Activated CD4-positive, alpha-beta T cell treated with anti-CD3 and anti-CD28 coated beads, Interleukin-2, amount 50 U/mL, for 16 hours (primary cell): ENCODE measurements around the gene MICU2.

Experiments used
- DNase-seq: peaks from one replicate; pipeline ENCODE4 v3.0.0-alpha.2; 2020

MICU2 gene

DNA sequence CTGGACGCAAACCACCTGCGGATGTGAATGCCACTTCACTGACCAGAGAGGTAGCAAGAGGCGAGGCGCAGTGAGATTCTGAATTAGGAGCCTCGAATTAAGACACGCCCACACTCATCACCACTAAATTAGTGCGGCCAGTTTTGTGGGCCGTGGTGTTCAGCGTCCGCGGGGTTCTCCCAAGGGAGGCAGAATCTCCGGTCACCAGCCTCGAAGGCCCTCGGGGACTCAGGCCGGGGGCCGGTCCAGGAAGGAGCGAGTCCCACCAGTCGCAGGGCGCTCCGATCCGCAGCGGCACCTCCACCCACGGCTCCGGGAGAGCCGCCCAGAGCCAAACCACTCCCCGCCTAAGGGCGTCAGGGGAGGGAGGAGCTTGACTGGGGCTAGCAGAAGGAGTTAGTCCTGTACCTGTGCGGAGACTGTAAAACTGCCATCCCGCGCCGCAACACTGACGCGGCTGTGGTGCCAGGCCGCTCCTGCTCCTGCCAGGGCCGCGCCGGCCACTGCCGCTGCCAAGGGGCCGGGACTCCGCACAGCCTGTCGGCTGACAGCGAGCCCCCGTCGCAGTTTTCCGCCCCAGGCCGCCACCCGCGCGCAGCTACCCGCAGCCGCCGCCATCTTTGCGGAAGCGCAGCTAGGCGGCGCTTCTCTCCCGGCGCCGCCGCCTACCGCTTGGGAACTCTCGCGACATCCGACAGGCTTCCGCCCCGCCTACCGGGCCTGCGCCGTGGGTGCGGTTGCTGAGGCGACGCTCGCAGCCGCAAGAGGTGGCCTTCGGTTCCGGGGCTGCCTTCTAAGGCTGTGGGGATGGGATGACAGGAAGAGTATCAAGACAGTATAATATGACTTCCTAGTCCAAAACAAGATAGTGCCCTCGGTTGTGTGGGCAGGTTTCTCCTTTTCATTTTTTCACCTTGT, at the start of gene MICU2:
MICU2 (minus strand) TSS at position 640 of the 918 bp plus-strand sequence; CDS start at position 618, 22 bp downstream.
- peak; percentile 96 for DNase-seq

DNA sequence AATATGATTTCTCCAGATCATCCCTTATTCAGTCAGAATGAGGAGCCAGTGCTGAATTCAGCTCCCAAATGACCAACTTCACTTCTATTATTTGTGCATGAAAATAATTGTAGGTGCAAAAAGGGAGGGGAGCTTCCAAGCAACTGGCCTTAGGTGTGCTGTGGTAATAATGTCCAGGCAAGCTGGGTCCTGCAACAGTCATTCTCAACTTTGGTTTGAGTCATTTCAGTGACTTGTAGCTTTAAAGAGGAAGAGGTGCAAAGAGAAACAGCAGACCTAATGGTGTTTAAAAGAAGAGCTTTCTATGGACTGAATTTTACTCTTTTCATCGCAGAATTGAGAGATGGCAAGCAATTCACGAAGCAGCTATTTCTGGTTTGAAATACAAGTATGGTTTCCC, 37.7 kb upstream of the MICU2 start:
- no peak for DNase-seq

- no peak for DNase-seq
Observed at GRCh38 chr13:21639561-21639960, 35.6 kb upstream of the MICU2 start.

- peak; percentile 33 for DNase-seq
Observed at GRCh38 chr13:21638319-21639282, 34.6 kb upstream of the MICU2 start.

- peak; percentile 1 for DNase-seq
Observed at GRCh38 chr13:21637296-21637695, 33.3 kb upstream of the MICU2 start.

DNA sequence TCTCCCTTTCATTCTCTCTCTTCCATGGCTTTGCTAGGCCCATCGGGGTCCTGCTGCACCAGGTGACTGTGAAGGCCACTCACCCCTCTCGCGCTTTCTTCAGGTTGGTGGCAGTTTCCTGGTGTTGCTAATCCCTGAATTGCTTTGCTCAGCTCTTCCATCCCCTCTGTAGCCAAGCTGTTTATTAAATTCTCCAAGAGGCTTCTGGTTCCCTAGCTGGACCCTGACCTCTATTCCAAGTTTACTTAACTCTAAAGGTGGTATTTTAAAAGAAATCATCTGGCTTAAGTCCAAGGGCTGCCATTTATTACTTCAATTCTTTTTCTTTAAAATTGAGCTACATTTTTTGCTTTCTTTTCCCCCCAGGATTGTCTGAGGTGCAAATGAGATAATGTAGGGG, 32.7 kb upstream of the MICU2 start:
- no peak for DNase-seq

DNA sequence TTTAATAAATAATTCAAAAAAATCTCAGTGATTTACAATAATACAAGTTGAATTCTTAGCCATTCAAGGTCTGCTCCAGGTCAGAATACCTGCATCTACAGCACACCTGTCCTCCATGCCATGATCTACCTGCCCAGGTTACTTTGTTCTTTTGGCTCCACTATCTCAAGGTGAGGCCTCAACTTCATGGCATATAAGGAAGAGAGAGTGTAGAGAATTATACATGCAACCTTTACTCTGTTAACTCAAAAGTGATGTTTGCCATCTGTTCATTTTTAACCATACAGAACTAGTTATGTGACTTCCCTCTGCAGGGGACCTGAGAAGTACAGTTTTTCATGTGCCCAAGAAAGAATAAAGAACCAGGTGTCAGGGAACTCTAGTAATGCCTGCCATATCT, 28.2 kb upstream of the MICU2 start:
- DNase-seq: no peak

DNA sequence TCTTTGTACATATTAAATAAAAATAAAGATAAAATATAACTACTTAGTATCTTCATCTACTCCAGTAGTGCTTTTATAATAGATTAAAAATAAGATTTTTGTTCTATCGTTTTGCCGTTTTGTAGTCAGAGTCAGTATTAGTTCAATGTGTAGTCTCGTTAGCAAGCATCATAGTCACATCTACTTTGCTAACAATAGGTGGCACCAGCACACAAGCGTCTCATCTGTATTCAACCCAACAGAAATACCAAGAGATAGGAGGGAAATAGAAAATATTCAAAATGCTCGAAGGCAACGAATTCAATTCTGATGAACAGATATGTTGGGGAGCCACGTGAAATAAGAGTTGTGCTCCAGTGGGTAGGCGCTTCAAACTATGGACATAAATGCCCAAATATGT, 21.4 kb upstream of the MICU2 start:
- DNase-seq: peak; percentile 6

- no peak for DNase-seq
Observed at GRCh38 chr13:21620861-21621260, 16.9 kb upstream of the MICU2 start.

- DNase-seq: no peak
Observed at GRCh38 chr13:21619633-21620220, 15.8 kb upstream of the MICU2 start.

- DNase-seq: no peak
Observed at GRCh38 chr13:21616880-21617279, 12.9 kb upstream of the MICU2 start.

GRCh38 chr13:21616205-21616866, 12.4 kb upstream of the MICU2 start:
- no peak for DNase-seq

DNA sequence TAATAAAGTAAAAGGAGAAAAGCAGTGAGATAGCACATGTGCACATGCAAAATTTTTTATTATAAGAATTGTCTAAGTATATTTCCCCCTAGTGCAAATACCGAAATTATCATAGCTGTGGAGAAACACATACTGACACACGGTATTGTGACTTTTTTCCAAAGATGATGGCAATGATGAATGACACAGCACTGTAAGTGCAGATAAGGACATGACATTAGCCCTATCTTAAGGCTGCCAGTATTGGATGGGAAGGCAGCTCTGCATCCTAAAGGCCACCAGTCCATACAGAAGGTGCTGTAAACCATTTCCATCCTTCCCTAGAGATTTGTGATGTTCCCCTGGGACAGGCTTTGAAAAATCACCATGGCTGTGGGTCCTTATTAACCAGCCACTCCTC, 11.5 kb upstream of the MICU2 start:
- no peak for DNase-seq

DNA sequence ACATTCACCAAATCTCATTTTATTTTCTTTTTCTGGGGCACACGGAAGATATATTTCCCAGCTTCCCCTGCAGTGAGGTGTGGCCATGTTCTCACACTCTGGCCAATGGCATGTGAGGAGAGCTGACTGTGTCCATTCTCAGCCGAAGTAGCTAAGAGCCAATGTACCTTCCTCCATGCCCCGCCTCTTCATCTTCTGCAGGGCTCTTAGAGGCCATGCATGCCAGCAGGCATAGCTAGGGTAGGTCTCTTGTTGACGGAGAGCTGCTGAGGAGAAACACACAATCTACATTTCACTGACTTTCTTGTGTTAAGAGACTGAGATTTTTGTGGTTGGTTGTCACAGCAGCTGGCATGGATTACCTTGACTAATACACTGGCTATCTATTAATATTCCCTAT, 9.8 kb upstream of the MICU2 start:
- no peak for DNase-seq

- DNase-seq: no peak
Observed at GRCh38 chr13:21611385-21611784, 7.4 kb upstream of the MICU2 start.

DNA sequence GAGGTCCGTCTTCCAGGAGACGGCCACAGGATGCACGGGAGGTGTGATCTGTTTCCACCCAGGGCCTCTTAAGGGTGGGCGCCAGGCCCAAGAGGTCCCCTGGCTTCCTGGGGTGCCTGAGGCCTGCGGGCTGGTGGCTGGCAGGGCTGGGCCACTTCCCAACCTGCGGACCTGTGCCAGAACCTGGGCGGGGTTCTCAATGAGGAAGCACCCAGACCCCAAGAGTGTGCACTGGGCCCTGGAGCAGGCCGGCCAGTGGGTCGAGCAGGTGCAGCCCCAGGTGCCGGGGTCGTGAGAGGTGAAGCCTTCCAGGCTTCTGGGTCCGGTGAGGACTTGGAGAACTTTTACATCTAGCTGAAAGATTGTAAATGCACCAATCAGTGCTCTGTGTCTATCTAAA, 6.7 kb upstream of the MICU2 start:
- no peak for DNase-seq

GRCh38 chr13:21608961-21609360, 5.0 kb upstream of the MICU2 start:
- no peak for DNase-seq

DNA sequence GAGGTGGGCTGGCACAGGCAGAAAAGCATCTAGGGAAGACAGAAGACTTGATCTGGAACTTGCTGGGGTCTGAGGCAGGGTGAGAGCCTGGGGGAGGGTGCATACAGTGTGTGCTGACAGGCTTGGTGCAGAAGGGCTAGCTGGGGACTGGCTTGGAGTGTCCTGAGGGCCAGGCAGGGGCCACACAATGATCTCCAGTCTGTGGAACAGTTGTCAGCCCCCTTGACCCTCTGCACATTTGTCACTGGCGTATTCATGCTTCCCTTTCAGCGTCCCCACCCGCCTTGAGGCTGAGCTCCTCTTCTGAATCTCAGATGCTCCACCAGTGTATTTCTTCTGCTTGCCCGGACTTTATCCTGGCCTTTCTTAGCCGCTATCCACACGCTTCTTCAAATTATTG, 2.8 kb upstream of the MICU2 start:
- DNase-seq: no peak

GRCh38 chr13:21606251-21606650, 2.3 kb upstream of the MICU2 start:
- no peak for DNase-seq

DNA sequence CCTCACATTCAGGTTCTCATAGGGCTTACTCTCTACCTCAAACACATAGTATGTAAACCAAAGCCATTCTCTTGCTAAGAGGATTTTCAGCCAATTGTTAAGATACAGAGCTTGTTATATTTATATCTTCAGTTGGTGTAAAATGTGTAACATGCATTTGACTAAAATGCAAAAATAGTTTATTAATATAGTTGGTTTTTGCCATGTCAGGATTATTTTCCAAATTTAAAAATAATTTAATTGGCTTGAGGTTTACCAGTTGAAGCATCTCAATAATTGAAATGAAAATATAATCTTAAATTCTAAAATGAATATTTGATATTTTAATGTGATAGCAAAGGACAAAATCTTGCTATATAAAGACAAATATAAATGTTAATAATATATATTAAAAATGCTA, 7.2 kb downstream of the MICU2 start:
- no peak for DNase-seq

DNA sequence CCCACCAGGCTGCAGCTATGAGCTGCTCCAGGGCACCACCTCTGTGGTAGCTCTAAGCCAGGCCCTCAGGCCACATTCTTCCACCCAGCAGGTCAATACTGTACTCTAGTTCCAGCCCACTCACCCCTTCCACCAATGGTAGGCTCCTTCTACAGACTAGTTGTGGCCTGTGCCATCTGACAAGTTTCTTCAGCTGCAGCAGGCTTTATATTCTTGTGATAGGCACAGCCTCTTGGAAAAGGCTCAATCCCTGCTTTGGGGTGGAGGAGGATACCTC, 8.5 kb downstream of the MICU2 start:
- DNase-seq: no peak

DNA sequence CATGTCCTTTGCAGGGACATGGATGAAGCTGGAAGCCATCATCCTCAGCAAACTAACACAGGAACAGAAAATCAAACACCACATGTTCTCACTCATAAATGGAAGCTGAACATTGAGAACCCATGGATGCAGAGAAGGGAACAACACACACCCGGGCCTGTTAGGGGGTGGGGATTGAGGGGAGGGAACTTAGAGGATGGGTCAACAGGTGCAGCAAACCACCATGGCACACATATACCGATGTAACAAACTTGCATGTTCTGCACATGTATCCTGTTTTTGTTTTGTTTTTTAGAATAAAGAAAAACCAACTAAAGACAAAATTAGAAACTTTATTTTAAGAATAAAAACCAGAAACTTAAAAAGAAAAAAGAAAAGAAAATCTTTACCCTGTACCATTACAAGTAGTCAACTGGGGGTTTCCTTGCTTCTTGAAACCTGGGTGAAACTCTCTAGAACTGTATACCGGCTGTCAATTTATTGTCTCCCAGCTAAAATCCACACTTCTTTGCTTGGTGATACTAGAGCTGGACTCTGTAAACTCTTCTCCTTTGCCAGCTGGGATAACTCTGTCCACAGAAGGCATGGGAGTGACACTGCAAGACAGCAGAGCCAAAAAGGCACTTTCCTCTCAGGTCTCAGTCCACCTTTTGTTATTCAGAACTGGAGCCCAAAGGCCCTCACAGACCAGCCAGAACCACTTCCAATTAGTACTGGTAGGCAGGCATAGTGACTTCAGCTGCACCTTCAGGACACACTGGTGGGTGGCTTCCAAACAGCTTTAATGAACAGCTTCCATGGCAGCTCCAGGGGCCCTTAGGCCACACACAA, 9.0 kb downstream of the MICU2 start:
- DNase-seq: no peak
